Suprapubic skin (tissue), 3 donors: ENCODE results near the gene RNASE12.

ENCODE experiments used
- CTCF ChIP-seq, 2 donors: fragments of 200-600 bp in 1 of 2; fragments of 450-650 bp in 1 of 2; sonication (generic) in 1 of 2; IDR thresholded peaks; one replicate each; pipeline ENCODE4 v1.5.1; 2016 to 2019; ENCODE audit warnings: antibody characterized with exemption in 2 of 2, mild to moderate bottlenecking in 1 of 2, moderate library complexity in 1 of 2
- EP300 ChIP-seq: sonication (generic); formaldehyde crosslinking; IDR thresholded peaks from one replicate; pipeline ENCODE4 v1.6.1; 2017; ENCODE audit warnings: antibody characterized with exemption

- TF ChIP-seq CTCF (IDR thresholded peaks at IDR 0.05) (no peak), EP300 (no peak)
Observed at GRCh38 chr14:20550926-20551325, 40.2 kb downstream of the RNASE12 start.
